ENCODE measurements around the gene PRAC1.

GRCh38 chr17:48760411-48760810 lies 38.1 kb upstream of the PRAC1 start:
- TF ChIP-seq POLR2AphosphoS5 (IDR thresholded peaks at IDR 0.05; ENCODE audit: low read depth, low read length) (no peak), TAF1 (IDR thresholded peaks at IDR 0.05; ENCODE audit: borderline replicate concordance, insufficient read depth, low read length) (no peak), REST (IDR thresholded peaks at IDR 0.05; ENCODE audit: insufficient read depth in 1 of 2, low read depth in 2 of 2, low read length in 2 of 2) (no peak), SIN3A (IDR thresholded peaks at IDR 0.05; ENCODE audit: borderline replicate concordance, insufficient read depth, low read length) (no peak)
